ENCODE results near the gene C2.

GRCh38 chr6:31948306-31948705 is 20.8 kb downstream of the C2 start:
- TF ChIP-seq CTCF (IDR thresholded peaks at IDR 0.05) (no peak), POLR2A (IDR thresholded peaks at IDR 0.05) (no peak)

Data from adrenal gland (tissue), 5 donors.